HEK293T (cell line): ENCODE measurements around the gene GFOD2.

Source experiments
- CTCF ChIA-PET: fragments of 350-600 bp; formaldehyde crosslinking; extraction: SDS; loops from one replicate; lab custom pipeline; 2021; ENCODE audit warnings: antibody characterized with exemption, inconsistent platforms; lab: Yijun Ruan, JAX
- POLR2A ChIA-PET: fragments of 350-600 bp; formaldehyde crosslinking; extraction: SDS; loops from one replicate; lab custom pipeline; 2020; ENCODE audit warnings: antibody characterized with exemption, inconsistent platforms; lab: Yijun Ruan, JAX
- DNase-seq: peaks from one replicate; pipeline ENCODE4 v3.0.0; 2012; ENCODE audit warnings: mixed read lengths; ENCODE audit errors: extremely low spot score
- ARNT ChIP-seq: fragments of 450-650 bp; IDR thresholded peaks from 2 replicates; pipeline ENCODE4 v1.6.1; 2017; ENCODE audit warnings: mild to moderate bottlenecking
- BHLHE40 ChIP-seq: fragments of 450-650 bp; IDR thresholded peaks from 2 replicates; pipeline ENCODE4 v1.6.1; 2016; ENCODE audit warnings: mild to moderate bottlenecking, moderate library complexity, borderline replicate concordance
- CTBP1 ChIP-seq: fragments of 450-650 bp; IDR thresholded peaks from 2 replicates; pipeline ENCODE4 v1.6.1; 2016; ENCODE audit warnings: borderline replicate concordance
- ELF4 ChIP-seq: fragments of 450-650 bp; IDR thresholded peaks from 2 replicates; pipeline ENCODE4 v1.6.1; 2017; ENCODE audit warnings: antibody characterized with exemption
- FOXA1 ChIP-seq: fragments of 450-650 bp; IDR thresholded peaks from 2 replicates; pipeline ENCODE4 v1.6.1; 2016; ENCODE audit warnings: mild to moderate bottlenecking
- FOXK2 ChIP-seq: fragments of 450-650 bp; IDR thresholded peaks from 2 replicates; pipeline ENCODE4 v1.6.1; 2016; ENCODE audit warnings: mild to moderate bottlenecking
- FOXM1 ChIP-seq: fragments of 450-650 bp; IDR thresholded peaks from 2 replicates; pipeline ENCODE4 v1.6.1; 2017; ENCODE audit warnings: mild to moderate bottlenecking, borderline replicate concordance
- HDGF ChIP-seq: fragments of 450-650 bp; IDR thresholded peaks from 2 replicates; pipeline ENCODE4 v1.6.1; 2017; ENCODE audit warnings: antibody characterized with exemption, borderline replicate concordance
- L3MBTL2 ChIP-seq: fragments of 450-650 bp; conservative IDR thresholded peaks from 2 replicates; pipeline ENCODE4 v1.6.1; 2016; ENCODE audit warnings: mild to moderate bottlenecking
- LEF1 ChIP-seq: fragments of 450-650 bp; IDR thresholded peaks from 2 replicates; pipeline ENCODE4 v1.6.1; 2017; ENCODE audit warnings: mild to moderate bottlenecking, borderline replicate concordance
- NFRKB ChIP-seq: fragments of 450-650 bp; IDR thresholded peaks from 2 replicates; pipeline ENCODE4 v1.6.1; 2016; ENCODE audit warnings: mild to moderate bottlenecking, moderate library complexity
- SP1 ChIP-seq: fragments of 450-650 bp; IDR thresholded peaks from 2 replicates; pipeline ENCODE4 v1.6.1; 2017
- SUZ12 ChIP-seq: fragments of 450-650 bp; IDR thresholded peaks from 2 replicates; pipeline ENCODE4 v1.6.1; 2016; ENCODE audit warnings: mild to moderate bottlenecking
- TARDBP ChIP-seq: fragments of 450-650 bp; IDR thresholded peaks from 2 replicates; pipeline ENCODE4 v1.6.1; 2016
- ZNF384 ChIP-seq: fragments of 450-650 bp; IDR thresholded peaks from 2 replicates; pipeline ENCODE4 v1.6.1; 2016
- TF ChIP-seq, protein P1 (sequence below): fragments of 450-650 bp; IDR thresholded peaks from 2 replicates; pipeline ENCODE4 v1.6.1; 2016

GFOD2 gene

DNA sequence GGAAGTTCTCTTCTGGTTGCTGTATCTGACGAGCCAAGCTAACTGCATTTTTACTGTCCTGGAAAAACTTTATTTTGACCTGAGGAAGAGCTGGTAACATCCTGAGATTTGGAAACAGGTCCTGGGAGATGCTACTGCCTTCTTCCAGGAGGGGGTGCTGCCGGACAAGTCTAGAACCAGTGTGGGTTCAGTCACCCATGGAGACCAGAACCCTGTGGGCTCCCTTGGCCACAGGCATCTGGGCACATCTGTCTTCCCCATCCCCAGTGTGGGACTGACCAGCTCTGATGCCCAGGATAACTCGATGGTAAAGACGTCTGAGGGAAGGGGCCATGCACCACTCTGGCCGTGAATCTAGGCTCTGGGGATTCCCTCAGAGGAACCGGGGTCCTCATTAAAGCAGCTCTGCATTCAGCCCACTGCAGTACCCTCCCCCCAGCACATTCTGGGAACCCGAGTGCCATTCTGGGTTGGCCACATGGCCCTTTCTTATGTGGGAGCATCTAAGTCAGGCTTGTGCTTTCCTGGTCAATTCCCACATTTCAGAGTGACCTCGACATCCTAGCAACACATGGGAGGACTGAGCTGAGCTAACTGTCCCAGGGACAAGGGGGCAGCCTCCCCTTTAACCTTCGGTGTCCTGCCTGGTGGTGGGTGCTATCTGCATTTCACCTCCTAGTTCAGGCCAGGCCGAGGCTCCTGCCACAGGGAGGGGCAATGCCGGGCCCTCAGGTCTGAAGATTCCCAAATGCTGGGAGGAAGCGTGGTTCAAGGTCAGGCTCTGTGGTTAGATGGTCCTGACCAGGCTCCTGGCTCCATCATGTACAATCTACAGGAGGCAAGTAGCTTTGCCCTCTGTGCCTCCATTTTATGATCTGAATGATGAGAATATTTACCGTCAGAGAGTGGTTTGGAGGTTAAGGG lies 46.1 kb downstream of the GFOD2 start:
- TF ChIP-seq ARNT (no peak), HDGF (no peak), CTBP1 (no peak), SP1 (no peak), BHLHE40 (no peak), FOXM1 (no peak), ELF4 (no peak), FOXA1 (no peak), LEF1 (no peak), ZNF384 (no peak), NFRKB (no peak), L3MBTL2 (no peak), FOXK2 (no peak), SUZ12 (no peak), TARDBP (no peak)
- TF ChIP-seq, protein P1, sequence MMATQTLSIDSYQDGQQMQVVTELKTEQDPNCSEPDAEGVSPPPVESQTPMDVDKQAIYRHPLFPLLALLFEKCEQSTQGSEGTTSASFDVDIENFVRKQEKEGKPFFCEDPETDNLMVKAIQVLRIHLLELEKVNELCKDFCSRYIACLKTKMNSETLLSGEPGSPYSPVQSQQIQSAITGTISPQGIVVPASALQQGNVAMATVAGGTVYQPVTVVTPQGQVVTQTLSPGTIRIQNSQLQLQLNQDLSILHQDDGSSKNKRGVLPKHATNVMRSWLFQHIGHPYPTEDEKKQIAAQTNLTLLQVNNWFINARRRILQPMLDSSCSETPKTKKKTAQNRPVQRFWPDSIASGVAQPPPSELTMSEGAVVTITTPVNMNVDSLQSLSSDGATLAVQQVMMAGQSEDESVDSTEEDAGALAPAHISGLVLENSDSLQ = no peak
- POLR2A ChIA-PET = interaction anchor here (0.9 kb wide), 2 partner anchors 13 to 46 kb away, joined by 4 read pairs; partner anchors contain the start of genes ACD and GFOD2
- CTCF ChIA-PET = interaction anchor here (0.6 to 1.5 kb wide), 16 partner anchors 9 to 368 kb away, joined by 3 to 7 read pairs (median 4); partner anchors contain the start of genes ACD, RANBP10 and TSNAXIP1
- peak; percentile 74 for DNase-seq

DNA sequence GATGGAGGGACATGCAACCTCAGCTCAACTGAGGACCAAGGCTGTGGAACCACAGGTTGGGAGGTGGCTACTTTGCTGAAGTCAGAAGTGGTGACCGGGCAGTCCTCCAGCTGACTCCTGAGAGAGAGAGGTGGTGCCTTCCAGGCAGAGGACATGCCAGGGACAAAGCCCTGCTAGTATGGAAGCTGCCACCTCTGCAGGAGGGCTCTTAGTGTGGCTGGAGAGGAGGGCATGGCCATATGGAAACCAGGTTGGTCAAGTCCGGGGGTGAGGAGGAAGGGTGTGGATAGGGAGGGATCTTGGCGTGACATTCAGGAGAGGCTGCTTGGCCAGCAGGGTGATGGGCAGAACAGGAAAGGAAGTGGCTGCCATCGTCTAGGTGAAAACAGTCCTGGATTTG lies 46.8 kb downstream of the GFOD2 start:
- DNase-seq = no peak
- no peak for TF ChIP-seq TARDBP
- CTCF ChIA-PET = interaction anchor here (0.6 to 1.5 kb wide), 15 partner anchors 10 to 368 kb away, joined by 3 to 6 read pairs (median 4); partner anchors contain the start of genes ACD, RANBP10 and TSNAXIP1
- POLR2A ChIA-PET = interaction anchor here (0.9 kb wide), 2 partner anchors 12 to 47 kb away, joined by 4 read pairs; partner anchors contain the start of genes ACD and GFOD2

DNA sequence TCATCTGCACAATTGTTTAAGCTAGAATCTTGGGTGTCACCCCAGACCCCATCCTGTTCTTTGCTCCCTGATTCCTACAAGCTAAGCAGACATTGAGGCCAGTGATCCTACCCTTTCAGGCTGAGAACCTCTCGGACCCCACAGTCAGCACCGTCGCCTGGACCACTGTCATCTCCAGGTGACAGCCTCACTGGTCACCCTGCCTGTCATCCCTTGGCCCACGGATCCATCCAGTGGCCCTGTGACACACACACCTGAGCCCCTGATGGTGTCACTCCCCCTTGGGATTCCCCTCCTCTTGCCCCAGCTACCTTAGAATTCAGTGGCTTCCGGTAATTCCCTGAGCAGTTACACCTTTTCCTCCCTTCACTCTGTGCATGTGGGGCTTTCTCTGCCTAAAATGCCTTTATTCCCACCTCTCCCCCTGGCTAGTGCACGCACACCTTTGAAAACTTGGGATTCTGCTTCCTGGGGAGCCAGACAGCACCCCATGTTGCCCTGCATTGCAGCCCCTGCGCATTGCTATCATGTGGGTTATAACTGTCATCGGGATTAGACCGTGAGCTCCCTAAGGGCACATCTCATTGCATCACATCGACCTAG lies 49.5 kb downstream of the GFOD2 start:
- TF ChIP-seq TARDBP = no peak
- no peak for TF ChIP-seq ELF4
- TF ChIP-seq SUZ12 = no peak
- TF ChIP-seq ARNT = no peak
- no peak for TF ChIP-seq FOXA1
- TF ChIP-seq, protein P1 = no peak
- TF ChIP-seq FOXM1 = no peak
- no peak for TF ChIP-seq SP1
- no peak for TF ChIP-seq LEF1
- TF ChIP-seq ZNF384 = no peak
- TF ChIP-seq CTBP1 = no peak
- no peak for TF ChIP-seq FOXK2
- no peak for TF ChIP-seq NFRKB
- no peak for TF ChIP-seq L3MBTL2
- TF ChIP-seq BHLHE40 = no peak
- no peak for TF ChIP-seq HDGF
- no peak for DNase-seq
- ChIA-PET POLR2A (interaction anchor here (0.7 kb wide), 1 partner anchor 164 kb away, joined by 3 read pairs; no protein-coding TSS in a partner anchor), CTCF (interaction anchor here (0.9 to 5.7 kb wide), 2 partner anchors 117 to 149 kb away, joined by 3 to 31 read pairs; no protein-coding TSS in a partner anchor)

DNA sequence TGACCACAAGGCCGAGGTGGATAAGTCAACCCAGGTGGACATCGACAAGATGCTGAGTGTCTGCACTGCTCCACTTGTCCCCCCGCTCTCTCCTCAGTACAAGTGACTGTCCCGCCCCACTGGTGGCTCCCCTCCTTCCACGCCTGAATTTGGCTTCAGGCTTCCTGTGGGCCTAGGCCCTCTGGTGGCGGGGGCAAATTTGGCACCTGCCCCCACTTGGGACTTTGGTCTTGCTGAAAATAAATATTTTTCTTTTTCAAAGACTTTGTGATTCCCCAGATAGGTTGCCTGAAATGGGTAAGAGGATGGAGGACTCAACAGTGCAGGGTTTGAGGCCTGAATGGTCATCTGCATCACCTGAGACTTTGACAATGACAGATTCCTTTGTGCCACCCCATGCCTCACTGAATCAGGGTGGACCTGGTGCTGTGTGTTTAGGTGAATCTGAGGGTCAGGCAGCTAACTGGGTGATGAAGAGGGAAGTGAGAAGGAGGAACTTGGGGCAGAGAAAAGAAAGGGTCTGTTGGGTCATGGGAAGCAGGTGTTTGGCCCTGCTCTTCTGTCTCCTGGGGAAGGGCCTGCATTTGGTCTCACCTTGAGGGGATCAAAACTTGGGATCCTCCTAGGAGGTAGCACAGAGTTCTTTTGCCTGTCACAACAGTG lies 50.5 kb downstream of the GFOD2 start:
- no peak for DNase-seq
- CTCF ChIA-PET = interaction anchor here (0.9 to 5.7 kb wide), 2 partner anchors 118 to 148 kb away, joined by 3 to 31 read pairs; no protein-coding TSS in a partner anchor
- TF ChIP-seq FOXM1 = no peak
- no peak for TF ChIP-seq SUZ12
- TF ChIP-seq HDGF = no peak
- TF ChIP-seq L3MBTL2 = no peak
- no peak for TF ChIP-seq ZNF384
- TF ChIP-seq TARDBP = no peak
- TF ChIP-seq CTBP1 = no peak
- TF ChIP-seq, protein P1 = no peak
- no peak for TF ChIP-seq FOXA1
- TF ChIP-seq ELF4 = no peak
- POLR2A ChIA-PET = interaction anchor here (1.3 kb wide), 1 partner anchor 147 kb away, joined by 4 read pairs; no protein-coding TSS in a partner anchor
